Memory B cell (primary cell): ENCODE data around the gene RAB6B.

Experiments used
- ATAC-seq: fragments of 150-1000 bp; cut with Tn5 transposase; 2 replicates; pipeline ENCODE4 v1.10.0; 2021; ENCODE audit warnings: low read depth, mild to moderate bottlenecking, moderate library complexity
- DNase-seq, 2 donors: peaks; one replicate each; pipeline ENCODE4 v3.0.0; 2022; ENCODE audit warnings: low spot score in 2 of 2
- H3K27ac Mint-ChIP-seq: one replicate; pipeline ENCODE4 v1.8.0; 2022; ENCODE audit warnings: mild to moderate bottlenecking, moderate library complexity, mixed read lengths
- H3K27me3 Mint-ChIP-seq: one replicate; pipeline ENCODE4 v1.8.0; 2022; ENCODE audit warnings: mixed read lengths
- H3K36me3 Mint-ChIP-seq: one replicate; pipeline ENCODE4 v1.8.0; 2022; ENCODE audit warnings: mild to moderate bottlenecking, mixed read lengths
- H3K4me1 Mint-ChIP-seq: one replicate; pipeline ENCODE4 v1.8.0; 2022; ENCODE audit warnings: mixed read lengths
- H3K4me3 Mint-ChIP-seq: one replicate; pipeline ENCODE4 v1.8.0; 2022; ENCODE audit warnings: mild to moderate bottlenecking, moderate library complexity, mixed read lengths
- H3K9me3 Mint-ChIP-seq: one replicate; pipeline ENCODE4 v1.8.0; 2022; ENCODE audit warnings: mixed read lengths

The RAB6B gene

DNA sequence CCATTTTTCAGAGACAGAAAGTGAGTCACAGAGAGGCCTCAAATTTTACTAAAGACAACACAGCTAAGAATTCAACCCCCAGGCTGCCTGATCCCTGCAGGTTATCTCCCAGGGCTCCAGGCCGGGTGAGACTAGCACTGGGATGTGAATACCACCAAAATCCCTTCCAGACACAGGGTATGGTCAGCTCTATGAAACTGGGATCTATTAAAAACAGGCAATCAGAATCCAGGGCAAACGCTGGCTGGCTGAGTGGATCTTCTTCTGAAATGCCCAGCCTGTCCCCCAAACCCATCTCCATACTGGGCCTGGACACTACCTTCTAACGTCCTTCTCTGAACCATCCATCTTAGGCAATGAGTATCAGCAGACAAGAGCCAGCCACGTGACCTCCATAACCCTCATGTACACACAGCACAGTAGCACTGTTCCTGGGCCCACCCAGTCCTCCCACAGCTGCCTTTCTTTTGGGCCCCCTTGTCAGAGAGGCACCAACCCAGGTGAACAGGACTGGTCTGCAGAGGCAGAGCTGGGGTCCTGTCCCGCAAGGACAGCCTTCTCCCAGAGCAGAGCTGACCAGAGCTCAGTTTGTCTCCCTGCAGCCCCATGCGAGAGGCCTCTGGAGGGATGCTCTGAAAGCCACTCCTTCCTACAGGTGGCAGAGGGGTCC lies 1.9 kb downstream of the RAB6B start:
- Mint-ChIP-seq H3K27ac (no peak overlapping the region), H3K36me3 (no peaks in the 10 kb centered on the region), H3K9me3 (no peaks in the 10 kb centered on the region), H3K27me3 (peaks cover 24% of the 10 kb centered on the region), H3K4me3 (no peak overlapping the region), H3K4me1 (peaks cover 3% of the 10 kb centered on the region)
- ATAC-seq (no peak), DNase-seq (no peak)

DNA sequence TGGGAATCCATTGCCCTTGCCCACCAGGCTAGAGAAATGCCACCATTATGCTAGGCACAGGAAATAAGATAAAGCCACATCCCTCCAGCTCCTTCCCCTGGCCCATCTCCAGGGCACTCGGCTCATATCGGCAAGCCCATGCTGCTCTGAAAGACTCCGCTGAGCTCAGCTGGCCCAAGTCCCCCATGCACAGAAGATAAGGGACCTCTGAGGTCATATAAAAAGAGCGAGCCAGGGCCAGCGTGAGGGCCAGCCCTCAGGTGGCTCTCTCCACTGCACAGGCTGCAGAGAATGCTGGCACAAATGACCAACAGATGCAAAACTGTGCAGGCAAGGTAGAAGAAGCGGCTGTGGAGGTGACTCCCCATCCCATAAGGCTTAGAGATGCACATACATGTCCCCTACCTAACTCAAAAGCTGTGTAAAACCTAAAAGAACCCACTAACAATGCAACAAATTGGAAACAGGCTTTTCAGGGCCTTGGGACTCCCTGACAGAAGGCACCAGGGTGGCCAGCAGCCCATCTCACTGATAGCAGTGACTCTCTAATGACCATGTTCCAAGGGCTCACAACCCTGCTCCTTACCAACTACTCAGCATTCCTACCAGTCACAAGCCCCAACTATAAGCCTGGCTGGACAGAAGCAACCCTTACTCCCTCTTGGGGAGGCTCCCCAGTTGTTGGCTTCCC lies 3.0 kb downstream of the RAB6B start:
- Mint-ChIP-seq H3K9me3 (no peaks in the 10 kb centered on the region), H3K4me1 (peaks cover 5% of the 10 kb centered on the region), H3K27ac (no peak overlapping the region), H3K4me3 (no peak overlapping the region), H3K27me3 (peaks cover 24% of the 10 kb centered on the region), H3K36me3 (no peaks in the 10 kb centered on the region)
- ATAC-seq (no peak), DNase-seq (no peak)

DNA sequence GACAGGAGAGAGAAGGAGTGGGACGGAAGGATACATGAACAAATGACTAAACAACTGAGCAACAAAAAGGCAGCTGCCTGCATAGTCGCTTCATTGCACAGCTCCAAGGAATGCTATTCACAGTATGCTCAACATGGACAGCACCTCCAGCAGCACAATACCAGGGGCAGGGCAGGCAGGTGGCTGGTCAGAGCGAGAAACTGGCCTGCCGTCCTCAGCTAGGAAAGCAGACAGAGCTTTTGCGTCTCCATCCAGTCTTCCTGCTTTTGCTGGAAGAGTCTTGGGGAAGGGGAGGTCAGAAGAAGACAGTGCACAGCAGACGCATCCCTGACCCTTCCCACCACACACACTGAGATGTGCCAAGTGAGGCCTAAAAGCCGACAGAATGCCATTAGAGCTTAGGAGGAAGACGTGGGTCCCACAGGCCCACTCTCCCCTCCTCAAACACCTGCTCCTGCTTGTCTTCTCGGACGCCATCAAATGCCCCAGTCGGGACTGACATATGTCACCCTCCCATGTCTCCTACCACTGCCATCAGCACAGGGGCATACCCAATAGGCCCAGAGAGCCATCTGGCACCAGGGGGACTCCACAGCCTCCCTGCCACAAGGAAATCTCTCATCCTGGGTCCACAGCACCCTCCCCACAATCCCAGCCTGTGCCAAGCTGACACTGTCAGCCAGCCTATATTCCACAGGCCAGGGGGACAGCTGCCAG lies 3.9 kb downstream of the RAB6B start:
- no peaks in the 10 kb centered on the region for H3K9me3 Mint-ChIP-seq

GRCh38 chr3:133890972-133891644 lies 4.6 kb downstream of the RAB6B start:
- H3K4me3 Mint-ChIP-seq = no peak overlapping the region
- H3K36me3 Mint-ChIP-seq = no peaks in the 10 kb centered on the region
- no peak for DNase-seq
- no peak overlapping the region for H3K27ac Mint-ChIP-seq
- H3K27me3 Mint-ChIP-seq = peaks cover 19% of the 10 kb centered on the region
- H3K9me3 Mint-ChIP-seq = no peaks in the 10 kb centered on the region
- H3K4me1 Mint-ChIP-seq = peaks cover 5% of the 10 kb centered on the region
- no peak for ATAC-seq

More for the DNA sequence above, 3.9 kb downstream of the RAB6B start:
- Mint-ChIP-seq H3K4me1 (peaks cover 5% of the 10 kb centered on the region), H3K4me3 (no peak overlapping the region), H3K27me3 (peaks cover 21% of the 10 kb centered on the region), H3K27ac (no peak overlapping the region), H3K36me3 (no peaks in the 10 kb centered on the region)
- DNase-seq (no peak), ATAC-seq (no peak)

DNA sequence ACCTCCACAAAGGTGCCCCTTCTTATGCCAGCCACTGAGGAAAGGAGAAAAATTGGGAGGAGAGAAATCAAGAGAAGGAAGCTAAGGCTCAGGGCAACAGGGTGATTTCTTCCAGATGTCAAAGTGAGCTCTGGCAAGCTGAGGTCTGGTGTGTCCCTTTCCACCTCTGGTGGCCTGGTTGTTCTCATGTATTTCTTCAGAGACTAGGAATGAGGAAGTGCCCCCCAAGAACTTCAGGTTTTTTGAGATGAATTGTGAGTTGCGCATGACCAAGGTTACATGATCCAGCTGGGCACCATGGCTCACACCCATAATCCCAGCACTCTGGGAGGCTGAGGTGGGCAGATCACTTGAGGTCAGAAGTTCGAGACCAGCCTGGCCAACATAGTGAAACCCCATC lies 5.6 kb downstream of the RAB6B start:
- Mint-ChIP-seq H3K4me1 (peaks cover 2% of the 10 kb centered on the region), H3K9me3 (no peaks in the 10 kb centered on the region), H3K27ac (no peak overlapping the region), H3K36me3 (no peaks in the 10 kb centered on the region), H3K27me3 (peaks cover 25% of the 10 kb centered on the region), H3K4me3 (no peak overlapping the region)
- no peak for ATAC-seq
- DNase-seq = no peak

GRCh38 chr3:133888726-133889340 lies 6.8 kb downstream of the RAB6B start:
- DNase-seq (no peak), ATAC-seq (no peak)
- no peaks in the 10 kb centered on the region for H3K9me3 Mint-ChIP-seq
- H3K4me1 Mint-ChIP-seq = peaks cover 2% of the 10 kb centered on the region
- H3K4me3 Mint-ChIP-seq = no peak overlapping the region
- no peak overlapping the region for H3K27ac Mint-ChIP-seq
- H3K36me3 Mint-ChIP-seq = no peaks in the 10 kb centered on the region
- peaks cover 33% of the 10 kb centered on the region for H3K27me3 Mint-ChIP-seq

DNA sequence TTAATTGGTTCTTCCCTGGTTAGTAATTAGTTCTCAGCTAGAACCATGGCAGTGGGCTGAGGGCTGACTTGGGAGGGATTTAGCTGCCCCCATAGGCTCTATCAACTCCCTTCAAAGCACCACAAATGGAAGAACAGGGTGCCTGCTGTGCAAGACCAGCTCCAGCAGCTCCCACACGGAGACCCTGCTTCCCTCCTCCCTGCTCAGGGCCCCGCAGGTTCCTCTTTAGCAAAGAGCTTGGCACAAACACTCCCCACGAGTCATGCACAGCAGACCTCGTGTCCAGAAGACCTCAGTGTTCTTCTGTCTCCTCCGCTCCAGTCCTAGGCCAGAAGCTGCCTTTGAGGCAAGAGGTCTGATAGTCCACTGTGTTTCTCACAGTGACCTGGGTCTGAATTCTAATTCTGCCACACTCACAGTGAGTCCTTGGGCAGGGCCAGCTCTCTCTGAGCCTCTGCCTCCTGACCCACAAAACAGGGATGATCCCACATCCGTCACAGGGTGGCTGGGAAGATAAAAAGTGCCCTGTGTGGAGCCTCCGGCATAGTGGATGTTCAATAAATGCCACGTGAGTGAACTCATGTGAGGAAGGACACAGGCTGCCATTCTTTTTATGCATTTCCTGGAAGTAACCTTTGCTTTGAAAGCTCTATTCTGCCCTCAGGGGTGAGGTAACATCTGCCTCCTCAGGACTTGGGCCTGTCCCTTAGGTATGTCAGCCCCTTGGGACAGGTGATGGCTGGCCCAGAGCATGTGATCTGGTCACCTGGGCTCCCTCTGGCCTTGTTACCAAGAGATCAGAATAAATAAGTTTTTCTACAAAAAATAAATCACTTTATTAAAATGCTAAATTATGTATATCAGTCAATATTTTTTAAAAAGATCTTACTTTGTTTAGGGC lies 7.6 kb downstream of the RAB6B start:
- Mint-ChIP-seq H3K27ac (no peak overlapping the region), H3K36me3 (no peaks in the 10 kb centered on the region), H3K27me3 (peaks cover 33% of the 10 kb centered on the region), H3K4me3 (no peak overlapping the region), H3K9me3 (no peaks in the 10 kb centered on the region), H3K4me1 (peaks cover 2% of the 10 kb centered on the region)
- ATAC-seq (no peak), DNase-seq (no peak)

- Mint-ChIP-seq H3K36me3 (no peaks in the 10 kb centered on the region), H3K27ac (no peak overlapping the region), H3K27me3 (peaks cover 26% of the 10 kb centered on the region), H3K9me3 (no peaks in the 10 kb centered on the region), H3K4me3 (no peak overlapping the region), H3K4me1 (peaks cover 2% of the 10 kb centered on the region)
- DNase-seq = no peak
- ATAC-seq = no peak
These were observed 8.4 kb downstream of the RAB6B start for GRCh38 chr3:133887074-133887802.

- no peak for ATAC-seq
- peaks cover 23% of the 10 kb centered on the region for H3K27me3 Mint-ChIP-seq
- H3K27ac Mint-ChIP-seq = no peak overlapping the region
- H3K36me3 Mint-ChIP-seq = no peaks in the 10 kb centered on the region
- H3K4me3 Mint-ChIP-seq = no peak overlapping the region
- H3K4me1 Mint-ChIP-seq = peaks cover 2% of the 10 kb centered on the region
- no peak for DNase-seq
- no peaks in the 10 kb centered on the region for H3K9me3 Mint-ChIP-seq
These were observed 9.5 kb downstream of the RAB6B start for GRCh38 chr3:133886031-133886722.

DNA sequence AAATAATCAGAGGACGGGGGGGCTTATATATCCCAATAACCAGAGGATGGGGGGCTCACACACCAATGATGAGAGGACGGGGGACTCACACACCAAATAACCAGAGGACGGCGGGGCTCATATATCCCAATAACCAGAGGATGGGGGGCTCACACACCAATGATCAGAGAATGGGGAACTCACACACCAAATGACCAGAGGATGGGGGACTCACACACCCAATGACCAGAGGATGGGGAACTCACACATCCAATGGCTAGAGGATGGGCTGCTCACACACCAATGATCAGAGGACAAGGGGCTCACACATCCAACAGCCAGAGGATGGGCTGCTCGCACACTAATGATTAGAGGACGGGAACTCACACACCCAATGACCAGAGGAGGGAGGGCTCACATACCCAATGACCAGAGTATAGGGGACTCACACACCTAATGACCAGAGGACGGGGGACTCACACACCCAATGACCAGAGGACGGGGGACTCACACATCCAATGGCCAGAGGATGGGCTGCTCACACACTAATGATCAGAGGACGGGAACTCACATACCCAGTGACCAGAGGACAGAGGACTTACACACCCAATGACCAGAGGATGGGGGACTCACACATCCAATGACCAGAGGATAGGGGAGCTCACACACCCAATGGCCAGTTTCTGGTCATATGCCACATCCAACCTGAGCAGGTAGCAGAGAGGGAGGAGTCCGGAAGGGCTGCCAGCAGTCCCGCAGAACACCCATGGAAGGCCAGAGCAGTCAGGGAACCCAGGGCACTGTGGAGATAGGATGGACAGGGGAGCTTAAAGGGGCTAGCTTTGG lies 10.6 kb downstream of the RAB6B start:
- DNase-seq (no peak), ATAC-seq (no peak)
- Mint-ChIP-seq H3K27ac (no peak overlapping the region), H3K9me3 (no peaks in the 10 kb centered on the region), H3K4me1 (peaks cover 2% of the 10 kb centered on the region), H3K27me3 (peaks cover 22% of the 10 kb centered on the region), H3K36me3 (no peaks in the 10 kb centered on the region), H3K4me3 (no peak overlapping the region)

- Mint-ChIP-seq H3K36me3 (no peaks in the 10 kb centered on the region), H3K27me3 (peaks cover 22% of the 10 kb centered on the region), H3K4me3 (no peak overlapping the region), H3K4me1 (peaks cover 2% of the 10 kb centered on the region), H3K27ac (no peak overlapping the region), H3K9me3 (no peaks in the 10 kb centered on the region)
- DNase-seq (peak in 1 of 2 donors; percentile 5), ATAC-seq (no peak)
These were observed 11.4 kb downstream of the RAB6B start for GRCh38 chr3:133884054-133884886.
